HG03045 (cell line): ENCODE results near the gene YTHDC2.

ENCODE experiments used
- ATAC-seq: cut with Tn5 transposase; IDR thresholded peaks from one replicate; pipeline ENCODE4 v1.9.1; 2021; ENCODE audit warnings: mild to moderate bottlenecking, moderate library complexity; ENCODE audit not compliant: unreplicated experiment

Gene YTHDC2

GRCh38 chr5:113519412-113519811 is 5.9 kb downstream of the YTHDC2 start:
- ATAC-seq = no peak

- ATAC-seq = peak; percentile 76
Observed at GRCh38 chr5:113520429-113520828, 6.9 kb downstream of the YTHDC2 start.

GRCh38 chr5:113520899-113521298 is 7.4 kb downstream of the YTHDC2 start:
- no peak for ATAC-seq

GRCh38 chr5:113523168-113523567 is 9.7 kb downstream of the YTHDC2 start:
- ATAC-seq = no peak

- ATAC-seq = no peak
Observed at GRCh38 chr5:113524927-113525326, 11.4 kb downstream of the YTHDC2 start.

GRCh38 chr5:113526421-113526820 is 12.9 kb downstream of the YTHDC2 start:
- no peak for ATAC-seq

- no peak for ATAC-seq
Observed at GRCh38 chr5:113527746-113528145, 14.3 kb downstream of the YTHDC2 start.

- no peak for ATAC-seq
Observed at GRCh38 chr5:113531481-113532159, 18.1 kb downstream of the YTHDC2 start.

GRCh38 chr5:113538313-113538712 is 24.8 kb downstream of the YTHDC2 start:
- ATAC-seq = no peak

GRCh38 chr5:113546703-113547183 is 33.2 kb downstream of the YTHDC2 start:
- no peak for ATAC-seq

GRCh38 chr5:113548396-113548795 is 34.9 kb downstream of the YTHDC2 start:
- no peak for ATAC-seq

GRCh38 chr5:113552137-113552536 is 38.6 kb downstream of the YTHDC2 start:
- ATAC-seq = no peak

- no peak for ATAC-seq
Observed at GRCh38 chr5:113552620-113553019, 39.1 kb downstream of the YTHDC2 start.

GRCh38 chr5:113562828-113563400 is 49.4 kb downstream of the YTHDC2 start:
- ATAC-seq = no peak

- ATAC-seq = no peak
Observed at GRCh38 chr5:113569396-113569795, 55.9 kb downstream of the YTHDC2 start.

GRCh38 chr5:113572716-113573115 is 59.2 kb downstream of the YTHDC2 start:
- ATAC-seq = no peak

GRCh38 chr5:113574417-113574816 is 60.9 kb downstream of the YTHDC2 start:
- no peak for ATAC-seq

- no peak for ATAC-seq
Observed at GRCh38 chr5:113575074-113575473, 61.6 kb downstream of the YTHDC2 start.

GRCh38 chr5:113578091-113578490 is 64.6 kb downstream of the YTHDC2 start:
- ATAC-seq = no peak

GRCh38 chr5:113581388-113581787 is 67.9 kb downstream of the YTHDC2 start:
- ATAC-seq = no peak

- ATAC-seq = no peak
Observed at GRCh38 chr5:113598150-113598549, 84.7 kb downstream of the YTHDC2 start.

- ATAC-seq = no peak
Observed at GRCh38 chr5:113598926-113599325, 85.4 kb downstream of the YTHDC2 start.
